Peyer's patch (tissue), 4 donors: Measurements from ENCODE around the gene MBTPS1.

ENCODE experiments used
- CTCF ChIP-seq, 6 experiments: fragments of 450-650 bp in 4 of 6; fragments of 200-600 bp in 2 of 6; sonication (generic) in 1 of 6; IDR thresholded peaks; one replicate each; pipeline ENCODE4 v1.5.1; 2017 to 2019; ENCODE audit warnings: antibody characterized with exemption in 6 of 6, mild to moderate bottlenecking in 3 of 6, moderate library complexity in 1 of 6
- POLR2A ChIP-seq, 2 donors: fragments of 450-650 bp; IDR thresholded peaks; one replicate each; pipeline ENCODE4 v1.5.1; 2017; ENCODE audit warnings: antibody characterized with exemption in 2 of 2, mild to moderate bottlenecking in 2 of 2, moderate library complexity in 2 of 2

GRCh38 chr16:84080378-84080777 is 36.4 kb downstream of the MBTPS1 start:
- TF ChIP-seq CTCF (IDR thresholded peaks at IDR 0.05) (no peak), POLR2A (IDR thresholded peaks at IDR 0.05) (no peak)
